Measurements from ENCODE around the gene FCSK.
"Not testable (repeated sequence)": the region's sequence is repeated elsewhere in the genome, so short reads cannot be mapped to it uniquely, and the experiment has no call there.

FCSK gene

DNA sequence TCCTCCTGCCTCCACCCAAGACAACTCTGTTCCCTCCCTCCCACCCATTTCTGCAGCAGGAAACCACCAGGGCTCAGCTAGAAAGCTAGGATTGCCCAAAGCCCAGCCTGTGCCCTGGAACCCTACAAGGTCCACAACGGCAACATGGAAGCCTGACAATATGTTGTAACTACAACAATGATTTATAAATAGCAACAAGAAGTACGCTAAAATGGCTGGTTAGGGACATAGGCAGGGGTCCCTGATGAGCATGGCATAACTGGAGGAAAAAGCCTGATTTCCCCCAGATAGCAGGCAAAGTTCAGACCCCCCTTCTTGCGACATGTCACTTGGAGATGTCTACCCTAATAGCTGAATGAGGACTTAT, 22.1 kb upstream of the FCSK start:
- DNase-seq (ENCODE audit: low read depth) = no peak

DNA sequence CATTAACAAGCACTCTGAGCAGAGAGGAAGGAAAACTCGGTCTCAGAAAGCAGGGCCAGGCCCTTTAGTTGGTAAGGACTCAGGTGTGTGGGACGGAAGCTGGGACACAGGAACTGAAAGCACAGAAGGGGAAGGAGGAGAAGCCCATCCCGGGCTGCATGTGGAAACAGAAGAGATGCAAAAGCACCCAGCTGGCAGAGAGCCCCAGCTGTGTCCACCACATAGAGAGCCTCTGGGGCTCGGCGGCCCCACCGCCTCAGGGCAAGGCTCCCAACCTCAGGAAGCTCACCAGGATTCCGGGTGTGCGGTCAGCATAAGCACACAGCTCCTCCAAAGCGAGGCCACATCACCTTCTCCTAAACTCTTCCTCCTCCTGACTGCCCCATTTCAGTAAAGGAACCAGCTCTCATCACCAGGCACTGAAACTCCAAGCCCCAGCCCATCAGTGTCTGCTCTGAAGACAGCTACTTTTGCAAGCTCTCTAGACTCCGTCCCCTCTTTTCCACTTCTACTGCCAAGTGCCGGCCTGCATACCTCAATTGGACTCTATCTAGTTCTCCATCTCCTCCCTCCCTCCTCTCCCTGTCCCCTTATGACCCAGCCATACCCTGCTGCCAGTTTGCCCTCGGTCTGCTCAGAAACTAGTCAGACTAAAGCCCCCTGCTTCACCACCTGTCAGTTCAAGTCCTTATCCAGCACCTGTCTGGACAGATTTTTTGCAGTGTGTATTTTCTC, 21.5 kb upstream of the FCSK start:
- peak; percentile 39 for DNase-seq (ENCODE audit: low read depth)

DNA sequence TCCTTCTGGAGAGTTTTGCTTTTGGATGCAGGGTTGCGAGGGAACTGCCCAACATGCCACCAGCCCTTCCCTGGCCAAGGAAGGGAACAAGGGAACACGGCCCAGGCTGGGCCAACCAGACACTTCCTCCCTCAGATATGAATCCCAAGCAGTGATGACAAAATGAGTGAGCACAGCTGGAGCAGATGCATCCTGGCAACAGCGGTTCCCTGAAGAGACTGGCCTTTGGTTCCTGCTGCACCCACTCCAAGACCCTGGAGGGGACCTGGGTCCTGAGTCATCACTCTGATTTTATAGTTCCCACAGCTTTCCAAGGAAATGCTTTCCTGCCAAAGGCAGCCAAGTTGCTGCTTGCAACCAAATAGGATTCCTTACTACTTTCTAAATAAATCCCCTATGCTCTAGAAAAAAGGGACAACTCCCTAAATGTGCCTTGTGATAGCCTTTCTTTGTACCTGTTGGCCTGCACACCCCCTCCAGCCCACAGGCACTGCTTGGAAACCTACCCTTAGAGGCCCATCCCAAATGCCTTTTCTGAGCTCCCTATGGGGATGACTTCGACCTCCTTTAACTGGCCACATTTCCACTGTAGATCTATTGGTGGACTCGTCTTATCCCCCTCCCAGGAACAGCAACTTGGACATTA, 20.8 kb upstream of the FCSK start:
- peak; percentile 23 for DNase-seq (ENCODE audit: low read depth)

DNA sequence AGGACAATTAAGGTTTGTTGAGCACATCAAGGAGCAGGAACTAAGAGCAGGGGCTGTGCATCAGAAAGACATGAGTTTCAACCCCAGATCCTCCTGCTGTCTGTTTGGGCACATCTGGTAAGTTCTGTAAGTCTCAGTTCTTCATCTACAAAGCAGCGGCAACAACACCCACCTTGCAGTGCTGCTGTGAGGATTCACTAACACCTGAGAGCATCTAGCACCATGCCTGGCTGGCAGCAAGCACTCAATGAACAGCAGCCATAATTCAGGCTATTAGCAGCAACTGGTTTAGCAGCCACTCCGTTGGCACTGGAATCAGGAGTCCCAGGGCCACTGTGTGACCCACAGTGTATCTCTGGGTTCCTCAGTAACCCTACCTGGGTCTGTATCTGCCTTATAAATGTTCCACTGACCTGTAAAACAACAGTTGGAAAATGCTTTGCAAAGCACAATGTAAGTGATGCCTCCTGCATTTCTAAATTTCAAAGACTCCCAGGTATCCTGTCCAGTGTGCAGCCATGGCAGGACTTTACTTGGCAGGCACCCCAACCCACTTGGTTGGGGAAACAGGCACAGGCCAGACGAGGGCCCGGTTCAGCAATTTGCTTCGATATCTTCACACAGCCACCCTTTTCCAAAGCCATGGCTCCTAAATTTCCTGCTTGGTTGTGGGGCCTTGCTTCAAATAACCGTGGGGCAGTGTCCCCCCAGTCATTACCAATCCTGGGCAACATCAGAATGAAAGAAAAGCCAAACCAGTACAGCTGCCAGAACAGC, 19.7 kb upstream of the FCSK start:
- no peak for DNase-seq (ENCODE audit: low read depth)

DNA sequence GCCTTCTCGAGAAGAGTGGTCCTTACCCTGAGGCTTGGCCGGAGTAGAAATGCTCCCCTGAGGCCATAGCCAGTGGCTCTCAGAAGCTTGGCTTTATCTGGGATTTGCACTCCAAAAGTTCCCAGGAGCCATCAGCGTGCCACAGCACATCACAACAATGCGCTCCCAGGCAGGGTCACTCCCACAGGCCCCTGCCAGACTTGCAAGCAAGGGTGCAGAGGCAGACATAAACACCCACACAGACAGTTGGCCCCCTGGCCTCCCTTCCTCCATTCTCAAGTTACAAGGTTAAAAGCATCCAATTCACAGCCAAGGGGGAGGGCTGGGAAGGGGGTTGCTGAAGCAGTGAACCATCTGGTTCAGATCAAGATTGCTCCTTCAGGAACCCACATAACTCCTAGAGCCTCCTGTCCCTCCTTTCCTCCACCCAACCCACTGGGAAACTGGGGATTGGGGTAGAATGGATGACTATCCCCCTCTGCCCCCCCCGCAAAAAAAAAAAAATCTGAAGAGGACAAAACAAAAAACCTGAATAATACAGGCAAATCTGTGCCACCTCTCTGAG, 17.3 kb upstream of the FCSK start:
- DNase-seq (ENCODE audit: low read depth) = peak; percentile 97

DNA sequence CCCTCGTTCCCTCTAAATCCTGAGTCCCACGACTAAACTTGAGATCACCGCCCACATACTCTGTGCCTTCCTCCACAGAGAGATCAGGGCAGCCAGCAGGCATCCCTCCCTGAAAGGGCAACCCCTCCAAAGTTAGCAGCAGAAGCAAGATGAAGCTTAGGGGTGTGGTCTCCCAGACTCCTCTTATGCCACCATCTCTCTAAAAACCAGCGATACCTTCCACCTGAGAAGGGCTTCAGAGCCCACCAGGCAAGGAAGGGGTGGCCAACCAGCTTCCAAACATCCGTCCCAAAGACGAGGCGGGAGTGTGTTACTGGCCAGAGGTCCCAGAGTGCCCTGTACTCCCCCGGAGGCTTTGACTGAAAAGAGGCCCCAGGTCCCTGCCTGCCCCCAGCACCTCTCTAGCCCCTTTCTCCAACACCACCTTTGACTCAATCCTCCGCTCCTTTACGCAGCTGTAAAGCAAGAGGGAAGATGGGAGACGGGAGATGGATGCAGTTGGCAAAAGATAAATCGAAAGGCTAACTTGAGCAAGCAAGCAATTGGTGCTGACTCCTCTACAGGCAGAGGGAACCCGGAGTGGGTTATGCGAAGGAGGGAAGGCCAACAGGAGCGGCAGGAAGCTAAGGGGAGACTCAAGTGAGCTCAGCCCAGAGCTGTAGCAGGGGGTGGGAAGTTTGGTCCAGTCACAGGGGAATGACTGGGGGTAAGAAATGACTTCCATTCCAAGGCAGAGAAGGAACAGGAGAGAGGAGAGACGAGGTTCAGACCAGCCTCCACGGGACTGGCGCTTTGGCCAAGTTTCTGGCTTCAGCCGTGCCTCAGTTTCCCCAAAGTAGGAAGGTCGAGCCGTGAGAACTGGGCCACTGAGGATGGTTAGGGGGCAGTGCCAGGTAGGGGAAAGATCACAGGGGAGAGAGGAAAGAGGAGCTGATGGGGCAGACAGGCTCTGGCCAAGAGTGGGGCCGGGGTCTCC, 16.5 kb upstream of the FCSK start:
- peak; percentile 68 for DNase-seq (ENCODE audit: low read depth)

DNA sequence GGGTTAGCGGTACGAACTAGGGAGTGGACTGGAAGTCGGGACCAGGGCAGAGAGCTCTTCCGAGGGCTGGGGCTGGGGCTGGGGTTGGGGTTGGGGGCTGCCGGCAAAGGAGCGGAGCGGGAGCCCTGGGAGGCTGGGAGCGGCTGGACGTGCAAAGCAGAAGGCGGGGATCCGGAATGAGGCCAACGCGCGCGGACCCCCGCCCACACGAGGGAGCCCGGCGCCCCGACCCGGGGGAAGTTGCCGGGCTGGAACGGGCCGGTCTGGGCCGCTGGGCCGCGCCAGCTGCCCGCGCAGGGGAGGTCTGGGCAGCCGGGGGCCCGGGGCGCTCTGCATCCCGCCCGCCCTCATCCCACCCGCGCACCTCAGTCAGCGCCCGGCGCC, 15.8 kb upstream of the FCSK start:
- no peak for DNase-seq (ENCODE audit: low read depth)

DNA sequence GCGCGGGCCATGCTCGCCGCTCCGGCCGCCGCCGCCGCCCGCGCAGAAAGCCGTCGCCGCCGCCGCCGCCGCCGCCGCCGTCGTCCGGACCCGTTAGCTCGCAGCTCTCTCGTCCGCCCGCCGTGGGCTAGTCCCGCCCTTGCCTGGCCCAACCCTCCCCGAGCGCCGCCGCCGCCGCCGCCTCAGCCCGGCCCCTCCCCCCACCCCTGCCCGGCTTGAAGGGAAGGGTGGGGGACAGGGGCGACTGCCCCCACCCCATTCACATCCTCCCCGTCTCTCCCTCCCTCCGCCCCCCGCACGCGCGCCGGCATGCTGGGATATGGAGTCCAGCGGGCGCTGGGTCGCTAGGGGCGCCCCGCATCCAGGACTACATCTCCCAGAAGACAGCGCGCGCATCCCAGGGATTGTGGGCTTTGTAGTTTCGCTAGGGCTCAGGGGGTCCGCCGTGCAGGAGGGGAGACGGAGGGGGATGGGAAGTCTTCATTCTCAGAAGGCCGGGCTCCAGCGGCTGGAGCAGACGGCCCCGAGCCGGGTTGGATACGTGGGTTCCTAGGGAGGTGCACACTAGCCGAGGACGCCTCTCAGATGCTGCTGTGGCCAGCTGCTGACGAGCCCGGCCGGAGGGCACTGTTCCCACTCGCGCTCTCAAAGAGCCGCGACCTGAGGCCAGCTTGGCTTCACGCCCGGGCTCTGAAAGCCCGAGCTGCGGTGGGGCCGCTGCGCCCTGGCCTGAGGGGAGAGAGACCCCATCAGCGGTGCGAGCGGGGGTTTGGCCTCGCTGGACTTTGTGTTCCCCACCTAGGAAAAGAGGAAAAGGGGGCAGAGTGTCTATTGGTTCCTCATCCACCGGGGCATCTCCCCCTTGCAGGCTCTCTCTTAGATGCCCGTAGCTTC, 15.2 kb upstream of the FCSK start, which contains the start of gene ST3GAL2:
Gene ST3GAL2 (minus strand): TSS at position 132 of the 894 bp plus-strand sequence. CDS start 40,570 bp downstream, outside the sequence.
- DNase-seq (ENCODE audit: low read depth) = peak; percentile 94

DNA sequence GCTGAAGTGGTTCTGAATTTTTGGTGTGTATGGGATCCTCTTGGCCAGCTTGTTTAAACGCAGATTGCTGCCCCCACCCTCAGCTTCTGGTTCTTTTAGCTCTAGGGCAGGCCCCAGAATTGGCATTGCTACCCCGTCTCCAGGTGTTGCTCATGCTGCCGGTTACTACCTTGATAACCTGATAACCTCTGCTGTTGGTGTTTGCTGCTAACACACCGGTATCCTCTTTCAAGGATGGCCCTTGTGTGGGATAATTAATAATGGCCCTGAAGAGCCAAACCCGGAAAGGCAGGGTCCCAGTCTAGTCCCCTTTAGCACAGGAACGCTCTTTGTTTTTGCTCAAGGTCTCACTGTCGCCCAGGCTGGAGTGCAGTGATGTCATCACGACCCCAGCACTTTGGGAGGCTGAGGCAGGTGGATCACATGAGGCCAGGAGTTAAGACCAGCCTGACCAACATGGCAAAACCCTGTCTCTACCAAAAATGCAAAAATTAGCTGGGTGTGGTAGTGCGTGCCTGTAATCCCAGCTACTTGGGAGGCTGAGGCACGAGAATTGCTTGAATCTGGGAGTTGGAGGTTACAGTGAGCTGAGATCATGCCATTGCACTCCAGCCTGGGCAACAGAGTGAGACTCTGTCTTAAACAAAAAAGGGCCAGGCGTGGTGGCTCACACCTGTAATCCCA, 14.2 kb upstream of the FCSK start:
- DNase-seq (ENCODE audit: low read depth) = no peak

DNA sequence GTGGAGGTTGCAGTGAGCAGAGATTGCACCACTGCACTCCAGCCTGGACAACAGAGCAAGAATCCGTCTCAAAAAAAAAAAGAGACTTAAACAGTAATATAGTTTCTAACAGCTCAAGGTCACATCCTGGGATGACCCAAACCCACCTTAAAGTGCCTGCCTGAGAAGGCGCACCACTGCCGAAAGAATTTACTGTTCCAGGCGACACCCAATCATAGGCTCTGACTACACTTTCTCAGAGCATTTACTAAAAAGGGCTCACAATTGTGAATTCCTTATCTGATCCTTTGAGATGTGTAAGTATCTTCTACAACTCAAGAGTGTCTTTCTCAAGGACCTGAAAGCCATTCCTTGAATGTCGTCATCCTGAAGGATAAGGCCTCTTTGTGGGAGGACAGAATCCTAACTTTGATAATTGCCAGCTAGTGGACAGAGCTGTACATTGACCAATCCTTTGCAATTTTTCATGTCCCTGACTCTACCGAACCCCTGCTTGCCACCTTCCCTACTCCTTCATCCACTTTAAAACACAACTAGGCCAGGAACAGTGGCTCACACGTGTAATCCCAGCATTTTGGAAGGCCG, 12.9 kb upstream of the FCSK start:
- no peak for DNase-seq (ENCODE audit: low read depth)

DNA sequence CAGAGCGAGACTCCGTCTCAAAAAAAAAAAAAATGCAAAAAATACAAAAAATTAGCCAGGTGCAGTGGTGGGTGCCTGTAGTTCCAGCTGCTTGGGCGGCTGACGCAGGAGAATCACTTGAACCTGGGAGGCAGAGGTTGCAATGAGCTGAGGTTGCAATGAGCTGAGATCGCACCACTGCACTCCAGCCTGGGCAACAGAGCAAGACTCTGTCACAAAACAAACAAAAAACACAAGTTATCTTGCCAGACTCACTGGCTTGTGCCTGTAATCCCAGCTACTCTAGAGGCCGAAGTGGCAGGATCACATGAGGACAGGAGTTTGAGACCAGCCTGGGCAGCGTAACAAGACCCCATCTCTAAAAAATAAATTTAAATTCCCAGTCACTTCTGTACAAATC, 12.1 kb upstream of the FCSK start:
- DNase-seq (ENCODE audit: low read depth) = no peak

DNA sequence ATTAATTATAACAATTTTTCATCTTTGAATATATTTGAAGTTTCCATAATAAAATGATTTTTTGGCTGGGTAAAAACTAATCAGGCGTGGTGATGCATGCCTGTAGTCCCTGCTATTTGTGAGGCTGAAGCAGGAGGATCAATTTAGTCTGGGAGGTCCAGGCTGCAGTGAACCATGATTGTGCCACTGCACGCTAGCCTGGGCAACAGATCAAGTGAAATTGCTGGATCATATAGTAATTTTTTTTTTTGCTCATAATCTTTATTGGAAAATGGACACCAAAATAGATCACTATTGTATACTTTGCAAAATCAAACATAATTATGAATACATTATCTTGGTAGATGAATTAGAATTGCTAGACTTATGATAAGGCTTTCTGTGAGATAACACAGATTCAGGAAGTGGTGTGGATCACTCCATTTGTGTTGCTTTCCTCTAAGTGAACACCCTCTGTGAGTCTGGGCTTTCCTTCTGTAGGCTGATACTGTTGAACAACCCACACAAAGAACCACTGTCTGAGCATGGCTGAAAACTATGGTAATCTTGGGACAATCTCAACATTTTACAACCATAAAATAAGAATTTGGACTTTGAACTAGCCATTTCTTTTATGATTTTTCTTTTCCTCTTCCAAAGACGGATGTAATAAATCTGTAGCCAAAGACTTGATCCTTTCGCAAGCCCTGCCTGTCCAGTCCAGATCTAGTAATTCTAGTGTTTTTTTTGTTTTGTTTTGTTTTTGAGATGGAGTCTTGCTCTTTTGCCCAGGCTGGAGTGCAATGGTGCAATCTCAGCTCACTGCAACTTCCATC, 9.9 kb upstream of the FCSK start:
- no peak for DNase-seq (ENCODE audit: low read depth)

DNA sequence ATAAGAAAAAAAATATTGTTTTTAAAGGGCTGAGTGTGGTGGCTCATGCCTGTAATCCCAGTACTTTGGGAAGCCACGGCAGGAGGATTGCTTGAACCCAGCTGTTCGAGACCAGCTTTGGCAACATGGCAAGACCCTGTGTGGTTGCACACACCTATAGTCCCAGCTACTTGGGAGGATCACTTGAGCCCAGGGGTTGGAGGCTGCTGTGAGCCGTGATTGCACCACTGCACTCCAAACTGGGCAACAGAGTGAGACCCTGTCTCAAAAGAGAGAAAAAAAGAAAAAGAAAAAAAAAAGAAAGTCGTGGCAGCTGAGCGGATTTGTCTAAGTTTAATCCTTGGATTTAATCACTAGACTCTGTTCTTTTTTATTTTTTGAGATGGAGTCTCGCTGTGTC, 6.3 kb upstream of the FCSK start:
- DNase-seq (ENCODE audit: low read depth) = no peak

DNA sequence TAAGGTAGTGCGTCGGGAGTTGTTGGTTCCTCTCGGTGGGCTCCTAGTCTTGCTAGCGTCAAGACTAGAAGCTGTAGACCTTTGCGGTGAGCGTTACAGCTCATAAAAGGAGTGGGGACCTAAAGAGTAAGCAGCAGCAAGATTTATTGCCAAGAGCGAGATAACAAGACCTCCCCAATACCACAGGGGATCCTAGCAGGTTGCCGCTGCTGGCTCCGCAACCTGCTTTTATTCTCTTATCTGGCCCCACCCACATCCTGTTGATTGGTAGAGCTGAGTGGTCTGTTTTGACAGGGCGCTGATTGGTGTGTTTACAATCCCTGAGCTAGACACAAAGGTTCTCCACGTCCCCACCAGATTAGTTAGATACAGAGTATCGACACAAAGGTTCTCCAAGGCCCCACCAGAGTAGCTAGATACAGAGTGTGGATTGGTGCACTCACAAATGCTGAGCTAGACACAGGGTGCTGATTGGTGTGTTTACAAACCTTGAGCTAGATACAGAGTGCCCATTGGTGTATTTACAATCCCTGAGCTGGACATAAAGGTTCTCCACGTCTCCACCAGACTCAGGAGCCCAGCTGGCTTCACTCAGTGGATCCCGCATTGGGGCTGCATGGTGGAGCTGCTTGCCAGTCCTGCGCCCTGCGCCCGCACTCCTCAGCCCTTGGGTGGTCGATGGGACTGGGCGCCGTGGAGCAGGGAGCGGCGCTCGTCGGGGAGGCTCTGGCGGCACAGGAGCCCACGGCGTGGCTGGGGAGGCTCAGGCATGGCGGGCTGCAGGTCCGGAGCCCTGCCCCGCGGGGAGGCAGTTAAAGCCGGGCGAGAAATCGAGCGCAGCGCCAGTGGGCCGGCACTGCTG, 4.0 kb upstream of the FCSK start:
- DNase-seq (ENCODE audit: low read depth) = not testable (repeated sequence)

DNA sequence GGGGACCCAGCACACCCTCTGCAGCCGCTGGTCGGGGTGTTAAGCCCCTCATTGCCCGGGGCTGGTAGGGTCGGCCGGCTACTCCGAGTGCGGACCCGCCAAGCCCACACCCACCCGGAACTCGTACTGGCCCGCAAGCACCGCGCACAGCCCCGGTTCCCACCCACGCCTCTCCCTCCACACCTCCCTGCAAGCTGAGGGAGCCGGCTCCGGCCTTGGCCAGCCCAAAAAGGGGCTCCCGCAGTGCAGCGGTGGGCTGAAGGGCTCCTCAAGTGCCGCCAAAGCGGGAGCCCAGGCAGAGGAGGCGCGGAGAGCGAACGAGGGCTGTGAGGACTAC, 3.4 kb upstream of the FCSK start:
- DNase-seq (ENCODE audit: low read depth) = not testable (repeated sequence)

DNA sequence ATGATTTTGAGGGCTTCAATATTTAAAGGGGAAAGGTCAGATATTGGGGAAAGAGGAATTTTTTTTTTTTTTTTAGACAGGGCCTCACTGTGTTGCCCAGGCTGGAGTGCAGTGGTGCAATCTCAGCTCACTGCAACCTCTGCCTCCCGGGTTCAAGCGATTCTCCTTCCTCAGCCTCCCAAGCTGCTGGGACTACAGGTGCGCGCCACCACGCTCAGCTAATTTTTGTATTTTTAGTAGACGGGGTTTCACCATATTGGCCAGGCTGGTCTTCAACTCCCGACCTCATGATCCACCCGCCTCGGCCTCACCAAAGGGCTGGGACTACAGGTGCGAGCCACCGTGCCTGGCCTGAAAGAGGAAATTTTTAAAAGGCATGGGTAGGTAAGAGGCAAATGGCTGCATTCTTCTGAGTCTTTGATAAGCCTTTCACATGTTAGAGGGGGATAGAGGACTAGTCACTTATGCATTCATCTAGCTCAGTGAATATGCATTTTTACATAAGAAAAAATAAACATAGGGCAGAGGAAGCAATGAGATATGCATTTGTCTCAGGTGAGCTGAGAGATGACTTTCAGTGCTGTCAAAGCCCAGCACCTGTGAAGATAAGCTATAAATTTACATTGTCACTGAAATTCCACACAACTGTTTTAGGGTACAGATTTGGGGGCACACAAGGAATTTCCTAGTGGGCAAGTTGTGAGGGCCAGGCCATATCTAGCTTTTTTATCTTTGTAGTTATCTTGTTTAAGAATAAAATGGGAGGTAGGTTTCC, 1.1 kb upstream of the FCSK start:
- DNase-seq (ENCODE audit: low read depth) = no peak

DNA sequence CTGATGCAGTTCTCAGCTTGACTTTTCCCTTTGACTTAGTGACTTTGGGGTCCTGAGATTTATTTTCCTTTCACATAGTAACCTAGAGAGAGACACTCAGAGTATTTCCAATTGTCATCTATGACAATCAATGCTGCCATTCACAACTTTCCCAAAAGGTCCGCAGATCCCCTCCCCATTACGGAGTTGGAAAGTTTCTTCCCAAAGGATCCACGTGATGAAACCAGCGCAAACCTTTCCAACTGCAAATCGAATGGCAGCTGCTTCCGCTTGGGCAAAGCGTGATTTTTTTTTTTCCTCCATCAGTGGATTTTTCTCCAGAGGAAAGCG, 538 bp upstream of the FCSK start:
- DNase-seq (ENCODE audit: low read depth) = no peak

Measured in iris pigment epithelial cell (primary cell).